ENCODE results near the gene ZBTB7C. TPM values are rescaled to one million over a fixed set of nuclear protein-coding genes. Genes with fewer than 3 reads are reported as not detected.

The ZBTB7C gene
- total RNA-seq, 1 experiment from 2014 or later, result 0.33 TPM

DNA sequence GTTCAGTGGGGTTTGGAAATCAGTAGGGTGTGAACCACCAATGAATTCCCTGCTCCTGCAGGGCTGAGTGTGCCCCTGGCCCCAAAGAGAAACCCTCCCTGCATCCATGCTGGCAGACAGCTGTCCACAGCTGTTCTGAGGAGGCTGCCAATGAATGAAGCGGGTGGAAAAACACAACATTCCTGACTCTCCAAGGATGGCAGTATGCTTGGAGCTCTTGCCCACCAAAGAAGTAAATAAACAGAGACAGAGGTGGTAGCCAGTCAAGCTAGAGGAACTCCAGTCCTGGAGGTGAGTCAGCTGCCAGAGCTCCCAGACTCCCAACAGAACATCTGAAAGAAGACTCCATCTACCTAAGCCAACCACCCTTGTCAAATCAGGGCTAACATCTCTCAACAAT lies 6.2 kb downstream of the ZBTB7C start:
- H3K27ac ChIP-seq (ENCODE audit: insufficient read length, low read depth, low read length), result no peak overlapping the region
- H2BK15ac ChIP-seq (ENCODE audit: low read depth, low read length), result no peak overlapping the region
- H3T11ph ChIP-seq (ENCODE audit: low read length), result no peak overlapping the region
- H4K91ac ChIP-seq (ENCODE audit: insufficient read length, low read depth, low read length), result no peak overlapping the region
- no peak overlapping the region for H2AK5ac ChIP-seq (ENCODE audit: insufficient read length, low read length)
- no peak overlapping the region for H3K27ac Mint-ChIP-seq
- no peaks in the 10 kb centered on the region for H3K36me3 Mint-ChIP-seq (ENCODE audit: insufficient read depth in 1 of 3, low read depth in 3 of 3)
- no CpG with 5 or more reads among the region's 1 CpG for WGBS (ENCODE audit: extremely low coverage, insufficient read length, low lambda C conversion rate)
- no peaks in the 10 kb centered on the region for H3K79me2 ChIP-seq (ENCODE audit: insufficient read depth, low read length)
- no peak overlapping the region for H3K9ac ChIP-seq (ENCODE audit: extremely low read depth, insufficient read length, low read length)
- H3K9me3 Mint-ChIP-seq, result no peaks in the 10 kb centered on the region
- H3K27me3 ChIP-seq (ENCODE audit: insufficient read depth, low read length), result peaks cover 18% of the 10 kb centered on the region
- H2BK12ac ChIP-seq (ENCODE audit: insufficient read length, low read depth, low read length), result no peak overlapping the region
- H2BK5ac ChIP-seq (ENCODE audit: insufficient read length, low read length), result no peak overlapping the region
- H4K5ac ChIP-seq (ENCODE audit: insufficient read length, low read depth, low read length), result no peak overlapping the region
- no peak overlapping the region for H3K56ac ChIP-seq (ENCODE audit: insufficient read length, low read depth, low read length)
- DNase-seq, result no peak
- no peak overlapping the region for H2AFZ ChIP-seq (ENCODE audit: low read length)
- H3K4me1 ChIP-seq (ENCODE audit: insufficient read depth, low read length), result no peaks in the 10 kb centered on the region
- H3K4me2 ChIP-seq (ENCODE audit: insufficient read depth, insufficient read length, low read length), result no peak overlapping the region
- H3K23me2 ChIP-seq (ENCODE audit: insufficient read length, low read depth, low read length, poor library complexity, severe bottlenecking), result peaks cover 2% of the 10 kb centered on the region
- H3K4me1 Mint-ChIP-seq, result peaks cover 15 to 38% of the 10 kb centered on the region in 2 experiments
- no peaks in the 10 kb centered on the region for H3K79me1 ChIP-seq (ENCODE audit: insufficient read depth, low read depth, low read length, poor library complexity, severe bottlenecking)
- no peak overlapping the region for H4K8ac ChIP-seq (replicated peaks; ENCODE audit: insufficient read length, low read depth, low read length)
- H2BK120ac ChIP-seq (ENCODE audit: low read depth, low read length, poor library complexity, severe bottlenecking), result no peak overlapping the region
- no peak overlapping the region for H3K14ac ChIP-seq (ENCODE audit: insufficient read depth, low read length)
- no peak overlapping the region for H3K23ac ChIP-seq (ENCODE audit: insufficient read length, low read depth, low read length)
- no peak overlapping the region for H3K4me3 Mint-ChIP-seq
- H3K4ac ChIP-seq (ENCODE audit: low read depth, low read length), result no peak overlapping the region
- H3K9me3 ChIP-seq (ENCODE audit: control insufficient read depth, low read depth, low read length), result no peaks in the 10 kb centered on the region
- no peaks in the 10 kb centered on the region for H4K20me1 ChIP-seq (ENCODE audit: control insufficient read depth, insufficient read depth, insufficient read length)
- TF ChIP-seq, protein P1, sequence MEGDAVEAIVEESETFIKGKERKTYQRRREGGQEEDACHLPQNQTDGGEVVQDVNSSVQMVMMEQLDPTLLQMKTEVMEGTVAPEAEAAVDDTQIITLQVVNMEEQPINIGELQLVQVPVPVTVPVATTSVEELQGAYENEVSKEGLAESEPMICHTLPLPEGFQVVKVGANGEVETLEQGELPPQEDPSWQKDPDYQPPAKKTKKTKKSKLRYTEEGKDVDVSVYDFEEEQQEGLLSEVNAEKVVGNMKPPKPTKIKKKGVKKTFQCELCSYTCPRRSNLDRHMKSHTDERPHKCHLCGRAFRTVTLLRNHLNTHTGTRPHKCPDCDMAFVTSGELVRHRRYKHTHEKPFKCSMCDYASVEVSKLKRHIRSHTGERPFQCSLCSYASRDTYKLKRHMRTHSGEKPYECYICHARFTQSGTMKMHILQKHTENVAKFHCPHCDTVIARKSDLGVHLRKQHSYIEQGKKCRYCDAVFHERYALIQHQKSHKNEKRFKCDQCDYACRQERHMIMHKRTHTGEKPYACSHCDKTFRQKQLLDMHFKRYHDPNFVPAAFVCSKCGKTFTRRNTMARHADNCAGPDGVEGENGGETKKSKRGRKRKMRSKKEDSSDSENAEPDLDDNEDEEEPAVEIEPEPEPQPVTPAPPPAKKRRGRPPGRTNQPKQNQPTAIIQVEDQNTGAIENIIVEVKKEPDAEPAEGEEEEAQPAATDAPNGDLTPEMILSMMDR (conservative IDR thresholded peaks at IDR 0.05), result no peak
- H3K18ac ChIP-seq (ENCODE audit: insufficient read length, low read depth, low read length), result no peak overlapping the region
- no peak overlapping the region for H2BK20ac ChIP-seq (ENCODE audit: low read depth, low read length, poor library complexity, severe bottlenecking)
- peaks cover 70% of the 10 kb centered on the region for H3K27me3 Mint-ChIP-seq (ENCODE audit: low read depth)

Data from H9 (cell line).